ENCODE measurements around the gene SCN9A.

GRCh38 chr2:166385313-166385712 is 9.6 kb upstream of the SCN9A start:
- TF ChIP-seq CTCF (conservative IDR thresholded peaks at IDR 0.05), result no peak
- no peak for TF ChIP-seq EZH2 (IDR thresholded peaks at IDR 0.05; ENCODE audit: low read depth)

All from PC-9 (cell line).